Measurements from ENCODE around the gene MAD1L1.

DNA sequence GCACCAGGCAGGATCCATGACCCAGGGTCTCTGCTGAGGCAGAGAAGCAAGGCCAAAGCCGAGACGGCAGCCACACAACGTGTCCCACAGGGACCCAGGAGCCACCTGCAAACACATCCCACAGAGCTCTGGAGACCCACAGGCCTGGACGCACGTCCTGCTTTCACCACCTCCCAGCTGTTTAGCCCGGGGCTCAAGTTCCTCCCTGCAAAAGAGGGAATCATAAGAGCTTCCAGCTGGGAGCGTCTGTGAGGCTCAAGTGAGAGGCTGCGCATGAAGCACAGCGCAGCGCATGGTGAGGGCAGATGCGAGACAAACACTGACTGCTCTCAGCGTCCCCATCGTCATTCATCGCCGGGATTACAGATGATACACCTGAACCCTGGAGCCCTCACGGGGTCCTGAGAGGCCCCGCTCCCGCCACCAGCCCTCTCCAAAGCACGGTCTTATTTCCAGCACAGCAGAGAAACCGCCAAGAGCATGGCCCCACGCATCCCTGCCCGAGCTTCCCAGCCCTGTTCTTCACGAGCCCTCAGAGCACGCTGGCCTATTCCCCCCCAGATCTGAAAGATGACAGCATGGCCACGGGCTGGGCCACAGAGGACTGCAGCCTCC is 88.7 kb downstream of the MAD1L1 start:
- no peak for TF ChIP-seq CTCF (conservative IDR thresholded peaks at IDR 0.05)
- no peak for TF ChIP-seq EZH2 (IDR thresholded peaks at IDR 0.05; ENCODE audit: low read depth)

All from PC-9 (cell line).